Esophagus muscularis mucosa (tissue), 4 donors: ENCODE measurements around the gene UBE2E2.

Experiments used
- EP300 ChIP-seq: sonication (generic); formaldehyde crosslinking; IDR thresholded peaks from one replicate; pipeline ENCODE4 v1.6.1; 2017; ENCODE audit warnings: antibody characterized with exemption
- POLR2A ChIP-seq: fragments of 450-650 bp; IDR thresholded peaks from one replicate; pipeline ENCODE4 v1.6.1; 2017; ENCODE audit warnings: antibody characterized with exemption, moderate library complexity, mild to moderate bottlenecking, low read depth
- TF ChIP-seq, protein P1 (sequence below), 3 experiments: fragments of 200-600 bp in 2 of 3; fragments of 450-650 bp in 1 of 3; sonication (generic) in 2 of 3; IDR thresholded peaks; one replicate each; pipeline ENCODE4 v1.5.1; 2017 to 2019; ENCODE audit warnings: antibody characterized with exemption in 3 of 3, mild to moderate bottlenecking in 2 of 3, moderate library complexity in 1 of 3

DNA sequence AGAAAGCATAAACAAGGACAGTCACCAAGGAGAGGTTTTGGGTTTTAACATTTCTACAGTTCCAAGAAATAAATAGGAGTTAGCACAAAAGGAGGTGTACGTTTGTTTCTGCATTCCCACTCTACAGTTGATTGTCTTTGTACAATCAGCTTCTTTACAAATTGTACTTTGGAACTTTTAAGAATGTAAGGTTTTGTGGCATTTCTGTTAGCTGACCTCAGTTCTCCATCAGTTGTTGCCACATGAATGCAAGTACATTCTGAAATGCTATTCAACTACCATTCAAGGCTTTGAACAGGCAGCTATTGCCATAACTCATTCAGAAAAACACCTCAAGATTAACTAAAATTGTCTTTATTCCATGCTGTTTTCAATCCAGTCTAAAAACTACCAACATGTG lies 349.4 kb downstream of the UBE2E2 start:
- TF ChIP-seq EP300 = no peak
- no peak for TF ChIP-seq POLR2A
- TF ChIP-seq, protein P1, sequence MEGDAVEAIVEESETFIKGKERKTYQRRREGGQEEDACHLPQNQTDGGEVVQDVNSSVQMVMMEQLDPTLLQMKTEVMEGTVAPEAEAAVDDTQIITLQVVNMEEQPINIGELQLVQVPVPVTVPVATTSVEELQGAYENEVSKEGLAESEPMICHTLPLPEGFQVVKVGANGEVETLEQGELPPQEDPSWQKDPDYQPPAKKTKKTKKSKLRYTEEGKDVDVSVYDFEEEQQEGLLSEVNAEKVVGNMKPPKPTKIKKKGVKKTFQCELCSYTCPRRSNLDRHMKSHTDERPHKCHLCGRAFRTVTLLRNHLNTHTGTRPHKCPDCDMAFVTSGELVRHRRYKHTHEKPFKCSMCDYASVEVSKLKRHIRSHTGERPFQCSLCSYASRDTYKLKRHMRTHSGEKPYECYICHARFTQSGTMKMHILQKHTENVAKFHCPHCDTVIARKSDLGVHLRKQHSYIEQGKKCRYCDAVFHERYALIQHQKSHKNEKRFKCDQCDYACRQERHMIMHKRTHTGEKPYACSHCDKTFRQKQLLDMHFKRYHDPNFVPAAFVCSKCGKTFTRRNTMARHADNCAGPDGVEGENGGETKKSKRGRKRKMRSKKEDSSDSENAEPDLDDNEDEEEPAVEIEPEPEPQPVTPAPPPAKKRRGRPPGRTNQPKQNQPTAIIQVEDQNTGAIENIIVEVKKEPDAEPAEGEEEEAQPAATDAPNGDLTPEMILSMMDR (IDR thresholded peaks at IDR 0.05) = no peak
